ENCODE results near the gene SLC30A4. TPM values are rescaled to one million over a fixed set of nuclear protein-coding genes. Genes with fewer than 3 reads are reported as not detected.

The SLC30A4 gene
- polyA plus RNA-seq, 1 experiment, result 5.1 TPM

DNA sequence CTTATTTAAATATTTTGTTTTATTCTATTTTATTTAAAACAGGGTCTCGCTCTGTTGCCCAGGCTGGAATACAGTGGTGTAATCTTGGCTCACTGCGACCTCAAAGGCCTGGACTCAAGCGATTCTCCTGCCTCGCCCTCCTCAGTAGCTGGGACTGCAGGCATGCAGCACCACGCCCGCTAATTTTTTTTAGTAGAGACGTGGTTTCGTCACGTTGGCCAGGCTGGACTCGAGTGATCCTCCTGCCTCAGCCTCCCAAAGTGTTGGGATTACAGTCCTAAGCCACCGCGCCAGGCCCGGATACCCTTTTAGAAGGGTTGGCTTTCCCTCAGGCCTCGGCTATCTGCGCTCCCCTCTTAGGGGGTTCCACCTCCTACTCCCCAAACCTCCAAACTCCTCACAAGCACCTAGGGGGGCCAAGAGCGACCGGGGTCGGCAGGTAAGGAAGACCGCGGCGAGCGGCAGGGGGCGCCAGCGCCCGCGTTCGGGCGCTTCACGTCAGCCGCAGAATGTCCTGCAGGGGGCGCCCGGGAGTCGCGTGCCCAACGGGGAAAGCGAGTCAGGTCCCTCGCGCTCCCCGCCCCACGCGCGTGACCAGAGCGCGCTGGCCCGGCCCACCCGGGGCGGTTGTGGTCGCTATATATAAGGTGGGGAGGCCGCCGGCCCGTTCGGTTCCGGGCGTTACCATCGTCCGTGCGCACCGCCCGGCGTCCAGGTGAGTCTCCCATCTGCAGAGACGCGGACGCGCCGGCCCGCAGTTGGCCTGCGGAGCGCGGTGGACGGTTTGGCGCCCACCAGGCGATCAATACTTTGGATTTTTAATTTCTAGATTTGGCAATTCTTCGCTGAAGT lies 92.4 kb downstream of the SLC30A4 start:
- ChIA-PET POLR2A (no interaction called here), CTCF (interaction anchor here (0.6 to 3.4 kb wide), 77 partner anchors 9 to 820 kb away, joined by 3 to 376 read pairs (median 4); partner anchors contain the start of gene BLOC1S6)
- Histone ChIP-seq H3K4me3 (ENCODE audit: low read depth, low read length) (peak overlapping the region; percentile 59), H3K27ac (ENCODE audit: low read depth, low read length) (no peak overlapping the region), H3K9me3 (ENCODE audit: control insufficient read depth, insufficient read depth, low read length) (no peaks in the 10 kb centered on the region), H3K27me3 (ENCODE audit: control insufficient read depth, insufficient read depth, low read length) (peaks cover 3% of the 10 kb centered on the region)
- TF ChIP-seq, protein P1, sequence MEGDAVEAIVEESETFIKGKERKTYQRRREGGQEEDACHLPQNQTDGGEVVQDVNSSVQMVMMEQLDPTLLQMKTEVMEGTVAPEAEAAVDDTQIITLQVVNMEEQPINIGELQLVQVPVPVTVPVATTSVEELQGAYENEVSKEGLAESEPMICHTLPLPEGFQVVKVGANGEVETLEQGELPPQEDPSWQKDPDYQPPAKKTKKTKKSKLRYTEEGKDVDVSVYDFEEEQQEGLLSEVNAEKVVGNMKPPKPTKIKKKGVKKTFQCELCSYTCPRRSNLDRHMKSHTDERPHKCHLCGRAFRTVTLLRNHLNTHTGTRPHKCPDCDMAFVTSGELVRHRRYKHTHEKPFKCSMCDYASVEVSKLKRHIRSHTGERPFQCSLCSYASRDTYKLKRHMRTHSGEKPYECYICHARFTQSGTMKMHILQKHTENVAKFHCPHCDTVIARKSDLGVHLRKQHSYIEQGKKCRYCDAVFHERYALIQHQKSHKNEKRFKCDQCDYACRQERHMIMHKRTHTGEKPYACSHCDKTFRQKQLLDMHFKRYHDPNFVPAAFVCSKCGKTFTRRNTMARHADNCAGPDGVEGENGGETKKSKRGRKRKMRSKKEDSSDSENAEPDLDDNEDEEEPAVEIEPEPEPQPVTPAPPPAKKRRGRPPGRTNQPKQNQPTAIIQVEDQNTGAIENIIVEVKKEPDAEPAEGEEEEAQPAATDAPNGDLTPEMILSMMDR (IDR thresholded peaks at IDR 0.05; ENCODE audit: low read depth, low read length), result peak; percentile 100
- peak; percentile 10 for DNase-seq (ENCODE audit: low read depth, low spot score)

Small RNA genes within 50 kb of the gene (small RNA-seq; reads per million reads assigned to genes)
- not detected for gene DPPA5P2 (ENCODE audit: insufficient read length, low read depth)
- gene SNORA41B (ENCODE audit: insufficient read length, low read depth), result not detected

Other genes starting within 250 kb of the SLC30A4 start
- 0.07 and 0.10 TPM in 2 replicates for gene GATM, start 144.2 kb downstream of the SLC30A4 start, polyA plus RNA-seq (2011; rRNA removed)
- 29.9 and 39.0 TPM in 2 replicates for gene BLOC1S6, start 64.6 kb upstream of the SLC30A4 start, polyA plus RNA-seq (2011; rRNA removed)
- gene SQOR, start 112.3 kb upstream of the SLC30A4 start, polyA plus RNA-seq (2011; rRNA removed), result 74.3 and 74.4 TPM in 2 replicates

Data from AG04450 (cell line).